GM12872 (cell line): ENCODE results near the gene CGREF1.

ENCODE experiments used
- TF ChIP-seq, protein P1 (sequence below): IDR thresholded peaks from 3 replicates; pipeline ENCODE4 v1.5.1; 2011; ENCODE audit warnings: low read depth, mild to moderate bottlenecking, low read length, moderate library complexity; ENCODE audit not compliant: insufficient read depth

CGREF1 gene

DNA sequence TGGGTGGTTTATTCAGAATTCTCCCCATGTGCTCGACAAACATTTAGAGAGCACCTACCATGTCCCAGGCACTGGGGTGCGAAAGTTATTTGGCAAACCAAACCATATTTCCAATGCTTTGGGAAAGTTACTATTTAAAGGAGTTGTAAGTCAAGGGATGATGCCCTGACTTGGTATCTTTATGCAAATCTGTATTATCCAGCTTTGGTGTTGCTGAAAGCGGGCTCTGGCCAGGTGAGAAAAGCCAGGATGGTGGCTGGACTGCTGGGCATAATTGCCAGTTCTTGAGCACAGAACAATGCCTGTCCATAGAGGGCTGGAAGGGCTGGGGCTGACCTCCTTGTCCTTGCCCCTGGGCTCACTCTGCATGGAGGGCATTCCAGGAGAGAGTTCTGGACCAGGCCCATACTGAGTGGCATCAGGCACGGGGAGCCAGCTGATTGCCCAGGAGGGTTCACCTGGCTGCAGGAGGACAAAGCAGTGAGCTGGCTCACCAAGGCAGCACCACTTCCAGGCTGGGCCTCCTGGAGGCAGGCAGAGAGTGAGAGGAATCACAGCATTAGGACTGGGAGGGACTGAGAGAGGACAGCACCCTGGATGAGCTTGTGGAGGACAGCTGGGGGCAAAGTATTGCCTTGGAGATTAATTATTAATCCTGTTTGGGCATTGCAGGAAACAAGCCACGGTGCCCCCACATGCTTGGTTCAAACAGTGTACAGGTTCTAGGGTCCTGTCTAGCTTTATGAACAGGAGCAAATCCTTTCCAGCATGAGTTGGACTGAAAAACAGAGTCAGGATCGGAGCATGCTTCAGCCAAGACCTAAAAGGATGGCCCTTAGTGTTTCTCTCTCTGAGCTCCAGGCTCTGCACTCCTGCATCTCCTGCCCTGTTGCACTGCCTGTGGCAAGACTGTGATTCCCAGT is 25.2 kb downstream of the CGREF1 start:
- TF ChIP-seq, protein P1, sequence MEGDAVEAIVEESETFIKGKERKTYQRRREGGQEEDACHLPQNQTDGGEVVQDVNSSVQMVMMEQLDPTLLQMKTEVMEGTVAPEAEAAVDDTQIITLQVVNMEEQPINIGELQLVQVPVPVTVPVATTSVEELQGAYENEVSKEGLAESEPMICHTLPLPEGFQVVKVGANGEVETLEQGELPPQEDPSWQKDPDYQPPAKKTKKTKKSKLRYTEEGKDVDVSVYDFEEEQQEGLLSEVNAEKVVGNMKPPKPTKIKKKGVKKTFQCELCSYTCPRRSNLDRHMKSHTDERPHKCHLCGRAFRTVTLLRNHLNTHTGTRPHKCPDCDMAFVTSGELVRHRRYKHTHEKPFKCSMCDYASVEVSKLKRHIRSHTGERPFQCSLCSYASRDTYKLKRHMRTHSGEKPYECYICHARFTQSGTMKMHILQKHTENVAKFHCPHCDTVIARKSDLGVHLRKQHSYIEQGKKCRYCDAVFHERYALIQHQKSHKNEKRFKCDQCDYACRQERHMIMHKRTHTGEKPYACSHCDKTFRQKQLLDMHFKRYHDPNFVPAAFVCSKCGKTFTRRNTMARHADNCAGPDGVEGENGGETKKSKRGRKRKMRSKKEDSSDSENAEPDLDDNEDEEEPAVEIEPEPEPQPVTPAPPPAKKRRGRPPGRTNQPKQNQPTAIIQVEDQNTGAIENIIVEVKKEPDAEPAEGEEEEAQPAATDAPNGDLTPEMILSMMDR: no peak

DNA sequence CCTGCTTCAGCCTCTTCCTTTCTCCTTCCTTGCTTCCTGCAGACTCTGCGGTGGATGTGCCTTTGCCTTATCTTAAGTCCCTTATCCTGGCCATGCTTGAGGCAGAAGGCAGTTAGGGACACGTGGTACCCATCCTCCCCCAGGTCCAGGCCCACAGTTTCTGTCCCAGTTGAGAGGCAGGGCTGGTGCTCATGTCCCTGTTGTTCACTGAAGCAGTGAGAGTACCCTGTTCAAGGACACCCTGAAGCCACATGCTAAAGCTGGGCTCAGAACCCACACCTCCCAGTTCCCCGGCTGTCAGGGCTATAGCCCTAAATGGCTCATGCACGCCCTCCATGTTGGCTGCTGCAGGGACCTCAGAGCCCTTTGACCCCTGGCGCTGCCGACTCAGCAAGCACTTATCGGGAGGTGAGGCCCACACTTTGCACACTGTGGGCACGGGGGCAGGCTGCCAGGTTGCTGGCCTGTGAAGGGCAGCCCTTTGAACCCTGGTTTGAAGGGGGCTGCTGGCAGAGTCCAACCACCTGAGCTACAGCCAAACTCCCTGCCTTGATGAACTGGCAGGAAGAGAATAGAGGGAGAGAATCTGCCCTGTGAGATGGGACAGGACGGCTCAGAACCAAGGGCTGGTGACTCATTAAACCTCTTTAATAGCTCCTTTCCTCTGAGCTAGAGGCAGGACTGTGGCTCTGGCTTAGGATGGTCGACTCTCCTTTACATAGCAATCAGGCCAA is 26.1 kb downstream of the CGREF1 start:
- TF ChIP-seq, protein P1: no peak

DNA sequence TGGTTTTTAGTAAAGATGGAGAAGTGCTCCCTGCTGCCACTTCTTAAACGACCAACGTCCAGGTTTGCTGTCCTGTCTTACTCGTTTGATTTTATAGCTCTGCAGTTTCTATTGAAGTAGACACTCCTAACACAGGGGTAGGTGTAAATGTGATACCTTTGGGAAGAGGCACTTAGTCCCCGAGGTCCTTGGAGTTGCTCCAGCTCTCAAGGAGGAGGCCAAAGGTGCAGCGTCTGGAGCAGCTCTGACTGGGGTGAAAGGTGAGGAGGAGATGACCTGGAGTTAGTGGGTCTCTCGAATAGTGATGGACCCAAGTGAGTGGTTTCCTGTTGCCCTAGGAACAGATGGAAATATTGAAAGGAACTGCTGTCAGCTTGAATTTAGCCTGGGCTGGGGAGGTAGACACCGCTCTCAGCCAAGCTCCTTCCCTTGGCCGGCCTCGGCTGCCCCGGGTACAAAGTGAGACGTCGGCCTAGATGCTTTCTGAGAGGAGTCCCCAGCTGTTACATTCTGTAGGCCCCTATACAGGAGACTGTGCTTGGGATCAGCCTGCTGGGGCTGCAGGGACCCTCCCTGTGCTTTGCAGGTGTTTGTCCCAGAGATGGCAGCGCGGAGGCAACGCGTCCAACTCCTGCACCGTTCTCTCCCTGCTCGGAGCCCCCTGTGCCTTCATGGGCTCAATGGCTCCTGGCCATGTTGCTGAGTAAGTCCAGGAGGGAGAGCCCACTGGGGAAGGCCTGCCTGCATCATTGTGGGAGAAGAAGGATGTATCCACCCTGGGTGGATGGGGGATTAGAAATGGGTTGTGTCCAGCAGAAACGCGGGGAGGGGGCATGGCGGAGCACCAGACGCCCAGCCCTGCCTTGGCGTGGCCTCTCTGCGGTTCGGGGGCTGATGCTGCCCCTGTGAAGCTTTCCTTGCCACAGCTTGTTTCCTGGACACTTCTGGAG is 26.9 kb downstream of the CGREF1 start:
- TF ChIP-seq, protein P1: no peak

DNA sequence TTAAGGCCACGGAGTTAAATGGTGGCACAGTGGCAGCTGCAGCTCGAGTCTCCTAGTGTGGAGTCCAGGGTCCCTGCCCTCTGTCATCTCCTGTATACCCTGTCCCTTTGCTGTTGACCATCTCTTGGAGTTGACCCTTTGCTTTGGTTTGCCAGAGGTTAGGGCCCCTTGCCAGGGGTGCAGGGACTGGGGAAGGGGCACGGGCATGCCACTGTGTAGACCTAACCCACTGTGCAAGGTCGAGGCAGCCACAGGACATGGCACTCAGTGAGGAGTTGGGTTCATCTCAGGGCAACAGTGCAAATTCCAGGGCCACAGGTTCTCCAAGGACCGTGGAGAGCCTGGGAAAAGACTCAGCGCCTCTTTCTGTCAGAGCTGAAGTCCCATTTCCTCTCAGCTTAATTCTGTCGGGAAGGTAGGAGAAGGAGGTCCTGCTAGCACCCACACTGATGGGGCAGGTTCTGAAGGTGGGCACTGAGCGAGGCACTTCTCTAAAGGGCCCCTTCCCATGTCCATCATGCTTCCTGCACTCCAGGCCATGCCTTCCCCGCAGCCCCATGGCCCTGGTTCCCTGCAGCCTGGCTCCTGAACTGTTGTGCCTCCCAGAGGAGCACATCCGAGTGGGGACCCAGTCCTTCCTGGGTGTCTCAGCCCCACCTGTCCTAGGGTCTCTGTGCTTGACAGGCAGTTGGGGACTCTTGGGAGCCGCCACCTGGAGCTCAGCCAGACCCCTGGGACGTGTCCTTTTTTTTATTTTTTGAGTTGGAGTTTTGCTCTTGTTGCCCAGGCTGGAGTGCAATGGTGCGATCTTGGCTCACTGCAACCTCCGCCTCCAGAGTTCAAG is 29.6 kb downstream of the CGREF1 start:
- TF ChIP-seq, protein P1: no peak

DNA sequence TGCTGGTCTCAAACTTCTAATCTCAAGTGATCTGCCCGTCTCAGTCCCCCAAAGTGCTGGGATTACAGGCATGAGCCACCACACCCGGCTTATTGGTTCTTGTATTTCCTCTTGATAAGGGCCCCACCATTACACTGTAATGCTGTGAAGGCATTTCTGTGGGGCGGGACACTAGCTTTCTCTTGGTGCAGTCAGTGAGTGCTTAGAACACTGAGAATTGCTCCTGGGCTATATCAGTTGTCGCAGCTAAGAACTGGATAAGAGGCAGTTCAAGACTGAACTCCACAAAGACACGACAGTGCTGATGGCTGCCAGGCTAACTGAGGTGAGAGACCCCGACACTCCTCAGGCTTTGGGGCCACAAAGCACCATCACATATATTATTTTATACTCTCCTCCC is 30.3 kb downstream of the CGREF1 start:
- TF ChIP-seq, protein P1: no peak

DNA sequence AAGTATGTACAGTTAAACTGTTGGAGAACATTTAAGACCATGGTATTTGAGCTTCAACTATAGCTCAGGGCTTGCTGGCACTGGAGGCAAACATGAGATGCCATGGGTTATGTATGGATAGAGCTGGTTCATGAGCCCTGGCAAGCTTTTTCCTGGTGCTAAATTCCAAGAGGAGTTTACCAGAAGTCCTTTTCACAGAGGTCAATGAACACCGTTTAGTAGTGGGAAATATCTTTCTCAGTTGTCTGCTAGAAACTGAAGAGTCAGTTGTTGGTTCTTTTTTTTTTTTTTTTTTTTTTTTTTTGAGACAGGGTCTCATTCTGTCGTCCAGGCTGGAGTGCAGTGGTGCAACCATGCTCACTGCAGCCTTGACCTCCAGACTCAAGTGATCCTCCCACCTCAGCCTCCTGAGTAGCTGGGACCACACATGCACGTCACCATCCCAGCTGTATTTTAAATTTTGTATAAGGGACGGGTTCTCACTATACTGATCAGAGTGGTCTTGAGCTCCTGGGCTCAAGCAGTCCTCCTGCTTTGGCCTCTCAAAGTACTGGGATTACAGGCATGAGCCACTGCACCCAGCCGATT is 31.0 kb downstream of the CGREF1 start:
- TF ChIP-seq, protein P1: no peak
